Kidney epithelial cell (primary cell): ENCODE measurements around the gene CAMK2B. TPM values are rescaled to one million over a fixed set of nuclear protein-coding genes. Genes with fewer than 3 reads are reported as not detected.

Source experiments
- DNase-seq: peaks from one replicate; pipeline ENCODE4 v3.0.0-alpha.2; 2010; ENCODE audit warnings: low read depth
- H3K27me3 ChIP-seq: 2 replicates; pipeline ENCODE4 v1.6.0; 2011; ENCODE audit warnings: low read length; ENCODE audit not compliant: control insufficient read depth, insufficient read depth
- H3K36me3 ChIP-seq: 2 replicates; pipeline ENCODE4 v1.5.1; 2011; ENCODE audit warnings: low read length; ENCODE audit not compliant: control insufficient read depth, insufficient read depth
- H3K4me3 ChIP-seq: 2 replicates; pipeline ENCODE4 v1.5.1; 2011; ENCODE audit warnings: low read depth, mild to moderate bottlenecking, control low read depth, low read length
- total RNA-seq: library from RNA; depleted of rRNA; stranded (reverse); fragments of >200 nt; gene quantifications from 2 replicates; pipeline ENCODE4 v1.2.3, GENCODE V29; 2015
- TF ChIP-seq, protein P1 (sequence below): IDR thresholded peaks from 2 replicates; pipeline ENCODE4 v1.5.1; 2011; ENCODE audit warnings: mild to moderate bottlenecking, moderate library complexity, low read length, control low read depth, inconsistent platforms; ENCODE audit not compliant: insufficient read depth, poor library complexity, severe bottlenecking

Gene CAMK2B
- total RNA-seq, 1 donor from 2014 or later: not detected

DNA sequence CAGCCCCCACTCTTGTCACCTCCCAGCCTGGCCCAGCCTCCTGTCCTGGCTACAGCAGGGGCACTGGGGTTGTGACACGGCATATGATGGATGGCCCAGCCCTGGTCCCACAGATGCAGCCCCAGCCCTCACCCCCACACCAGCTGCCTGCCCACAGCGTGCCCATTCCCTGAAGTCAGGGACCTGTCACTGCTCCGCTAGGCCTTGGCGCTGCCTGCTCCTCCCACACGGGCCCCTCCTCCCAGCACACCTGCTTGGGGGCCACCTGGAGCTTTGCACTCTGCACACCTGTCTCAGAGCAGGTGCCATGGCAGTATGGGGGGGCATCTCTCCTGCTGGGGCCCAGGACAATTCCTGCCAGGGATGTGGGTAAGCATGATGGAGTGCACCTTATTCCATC, 139.7 kb downstream of the CAMK2B start:
- TF ChIP-seq, protein P1, sequence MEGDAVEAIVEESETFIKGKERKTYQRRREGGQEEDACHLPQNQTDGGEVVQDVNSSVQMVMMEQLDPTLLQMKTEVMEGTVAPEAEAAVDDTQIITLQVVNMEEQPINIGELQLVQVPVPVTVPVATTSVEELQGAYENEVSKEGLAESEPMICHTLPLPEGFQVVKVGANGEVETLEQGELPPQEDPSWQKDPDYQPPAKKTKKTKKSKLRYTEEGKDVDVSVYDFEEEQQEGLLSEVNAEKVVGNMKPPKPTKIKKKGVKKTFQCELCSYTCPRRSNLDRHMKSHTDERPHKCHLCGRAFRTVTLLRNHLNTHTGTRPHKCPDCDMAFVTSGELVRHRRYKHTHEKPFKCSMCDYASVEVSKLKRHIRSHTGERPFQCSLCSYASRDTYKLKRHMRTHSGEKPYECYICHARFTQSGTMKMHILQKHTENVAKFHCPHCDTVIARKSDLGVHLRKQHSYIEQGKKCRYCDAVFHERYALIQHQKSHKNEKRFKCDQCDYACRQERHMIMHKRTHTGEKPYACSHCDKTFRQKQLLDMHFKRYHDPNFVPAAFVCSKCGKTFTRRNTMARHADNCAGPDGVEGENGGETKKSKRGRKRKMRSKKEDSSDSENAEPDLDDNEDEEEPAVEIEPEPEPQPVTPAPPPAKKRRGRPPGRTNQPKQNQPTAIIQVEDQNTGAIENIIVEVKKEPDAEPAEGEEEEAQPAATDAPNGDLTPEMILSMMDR: no peak
- H3K4me3 ChIP-seq: no peak overlapping the region
- no peak for DNase-seq
- H3K27me3 ChIP-seq: no peaks in the 10 kb centered on the region
- no peaks in the 10 kb centered on the region for H3K36me3 ChIP-seq

- no peak for DNase-seq
- H3K4me3 ChIP-seq: no peak overlapping the region
- H3K36me3 ChIP-seq: no peaks in the 10 kb centered on the region
- TF ChIP-seq, protein P1: no peak
- no peaks in the 10 kb centered on the region for H3K27me3 ChIP-seq
Measured at GRCh38 chr7:44184873-44185446, 140.4 kb downstream of the CAMK2B start.

- no peaks in the 10 kb centered on the region for H3K36me3 ChIP-seq
- no peaks in the 10 kb centered on the region for H3K27me3 ChIP-seq
- TF ChIP-seq, protein P1: no peak
- peak; percentile 89 for DNase-seq
- no peak overlapping the region for H3K4me3 ChIP-seq
Measured at GRCh38 chr7:44184206-44184872, 141.1 kb downstream of the CAMK2B start.

- DNase-seq: no peak
- H3K27me3 ChIP-seq: no peaks in the 10 kb centered on the region
- no peak overlapping the region for H3K4me3 ChIP-seq
- TF ChIP-seq, protein P1: no peak
- H3K36me3 ChIP-seq: no peaks in the 10 kb centered on the region
Measured at GRCh38 chr7:44183386-44183785, 142.0 kb downstream of the CAMK2B start.

DNA sequence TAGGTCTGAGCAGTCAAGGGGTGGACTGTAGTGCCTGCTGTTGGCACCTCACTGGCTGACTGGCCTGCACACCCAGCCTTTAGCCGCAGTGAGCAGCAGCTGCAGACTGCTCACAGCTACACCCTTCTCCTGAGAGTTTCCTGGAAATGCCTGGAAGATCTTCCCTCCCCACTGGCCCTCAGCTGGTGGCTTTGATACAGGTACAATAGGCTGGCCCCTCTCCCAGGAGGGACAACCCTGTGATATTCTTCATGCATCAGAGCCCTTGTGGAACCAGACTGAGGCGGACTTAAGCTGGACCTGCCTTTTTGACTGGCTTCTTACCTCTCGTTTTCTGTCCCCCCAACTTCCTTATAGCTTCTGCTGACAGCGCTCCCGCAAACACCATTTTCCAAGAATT, 142.6 kb downstream of the CAMK2B start:
- Histone ChIP-seq H3K27me3 (no peaks in the 10 kb centered on the region), H3K4me3 (no peak overlapping the region), H3K36me3 (no peaks in the 10 kb centered on the region)
- DNase-seq: no peak
- TF ChIP-seq, protein P1: no peak

DNA sequence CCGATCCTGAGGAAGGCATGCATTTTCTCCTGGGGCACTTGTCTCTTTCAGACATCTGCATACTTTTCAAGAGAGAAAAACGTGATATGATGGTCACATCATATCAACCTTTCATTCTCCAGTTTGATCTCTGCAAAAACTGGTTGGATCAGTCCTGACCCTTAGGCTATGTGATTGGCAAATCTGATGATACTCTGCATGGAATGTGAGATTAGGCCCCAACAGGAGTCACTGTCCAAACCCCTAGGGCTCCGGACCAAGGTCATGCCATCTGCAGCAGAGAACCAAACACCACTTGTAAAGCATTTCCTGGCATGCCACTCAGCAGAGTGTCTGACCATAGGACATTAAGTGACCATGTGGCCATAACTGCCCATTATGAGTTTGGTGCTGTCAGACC, 144.8 kb downstream of the CAMK2B start:
- Histone ChIP-seq H3K4me3 (no peak overlapping the region), H3K27me3 (no peaks in the 10 kb centered on the region), H3K36me3 (no peaks in the 10 kb centered on the region)
- DNase-seq: no peak
- TF ChIP-seq, protein P1: no peak
